HUES6 (cell line): Measurements from ENCODE around the gene PCDH9.
"Not testable (repeated sequence)": the region's sequence is repeated elsewhere in the genome, so short reads cannot be mapped to it uniquely, and the experiment has no call there.

Source experiments
- H3K27ac ChIP-seq: 2 replicates; pipeline ENCODE4 v1.7.0; 2013; ENCODE audit warnings: low read depth, mild to moderate bottlenecking, low read length, inconsistent platforms
- H3K27me3 ChIP-seq: 2 replicates; pipeline ENCODE4 v1.6.1; 2013; ENCODE audit warnings: low read length; ENCODE audit not compliant: control insufficient read depth, insufficient read depth
- H3K36me3 ChIP-seq: 2 replicates; pipeline ENCODE4 v1.6.1; 2013; ENCODE audit warnings: low read length; ENCODE audit not compliant: control insufficient read depth, insufficient read depth
- H3K4me1 ChIP-seq: 2 replicates; pipeline ENCODE4 v1.6.1; 2013; ENCODE audit warnings: low read length; ENCODE audit not compliant: control insufficient read depth, insufficient read depth
- H3K4me3 ChIP-seq: 2 replicates; pipeline ENCODE4 v1.5.1; 2013; ENCODE audit warnings: low read depth, low read length
- H3K9ac ChIP-seq: one replicate; pipeline ENCODE4 v1.6.1; 2013; ENCODE audit warnings: mild to moderate bottlenecking, low read length
- H3K9me3 ChIP-seq: 2 replicates; pipeline ENCODE4 v1.6.1; 2013; ENCODE audit warnings: low read depth, low read length; ENCODE audit not compliant: control insufficient read depth, insufficient read depth

Gene PCDH9

DNA sequence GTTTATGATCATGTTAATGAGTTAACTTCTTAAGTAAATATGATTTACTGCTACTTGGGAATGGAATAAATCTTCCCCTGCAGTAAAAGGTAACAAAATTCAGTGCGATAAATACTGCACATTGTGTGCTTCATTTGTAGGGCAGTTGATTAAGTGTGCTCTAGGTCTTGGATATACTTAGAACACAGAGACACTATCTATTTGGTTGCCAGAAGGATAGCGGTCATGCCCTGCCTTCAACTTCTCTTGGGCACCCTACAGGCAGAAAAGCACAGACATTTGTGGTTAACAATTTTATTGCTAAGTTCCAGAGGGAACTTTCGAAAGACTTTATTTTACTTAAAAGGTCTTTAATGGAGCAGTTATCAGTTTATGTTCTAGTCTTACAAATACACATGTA, 605.8 kb downstream of the PCDH9 start:
- peaks cover 2% of the 10 kb centered on the region; the same call in 1 of the 2 replicates for H3K9me3 ChIP-seq
- H3K9ac ChIP-seq = no peak overlapping the region
- H3K36me3 ChIP-seq = no peaks in the 10 kb centered on the region
- H3K4me3 ChIP-seq = no peak overlapping the region
- no peak overlapping the region for H3K27ac ChIP-seq
- no peaks in the 10 kb centered on the region for H3K27me3 ChIP-seq
- H3K4me1 ChIP-seq = no peaks in the 10 kb centered on the region

- no peaks in the 10 kb centered on the region for H3K27me3 ChIP-seq
- H3K27ac ChIP-seq = no peak overlapping the region
- H3K4me1 ChIP-seq = no peaks in the 10 kb centered on the region
- no peak overlapping the region for H3K9ac ChIP-seq
- H3K36me3 ChIP-seq = no peaks in the 10 kb centered on the region
- H3K4me3 ChIP-seq = no peak overlapping the region
- no peaks in the 10 kb centered on the region for H3K9me3 ChIP-seq
Observed at GRCh38 chr13:66623129-66623820, 606.9 kb downstream of the PCDH9 start.

DNA sequence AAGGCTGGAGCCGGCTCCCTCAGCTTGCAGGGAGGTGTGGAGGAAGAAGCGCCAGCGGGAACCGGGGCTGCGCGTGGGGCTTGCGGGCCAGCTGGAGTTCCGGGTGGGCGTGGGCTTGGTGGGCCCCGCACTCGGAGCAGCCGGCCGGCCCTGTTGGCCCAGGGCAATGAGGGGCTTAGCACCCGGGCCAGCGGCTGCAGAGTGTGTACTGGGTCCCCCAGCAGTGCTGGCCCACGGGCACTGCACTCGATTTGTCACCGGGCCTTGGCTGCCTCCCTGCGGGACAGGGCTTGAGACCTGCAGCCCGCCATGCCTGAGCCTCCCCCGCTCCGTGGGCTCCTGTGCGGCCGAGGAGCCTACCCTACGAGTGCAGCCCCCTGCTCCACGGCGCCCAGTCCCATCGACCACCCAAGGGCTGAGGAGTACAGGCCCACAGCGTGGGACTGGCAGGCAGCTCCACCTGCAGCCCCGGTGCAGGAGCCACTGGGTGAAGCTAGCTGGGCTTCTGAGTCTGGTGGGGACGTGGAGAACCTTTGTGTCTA, 608.2 kb downstream of the PCDH9 start:
- H3K4me1 ChIP-seq, H3K9ac ChIP-seq, H3K36me3 ChIP-seq, H3K27me3 ChIP-seq, H3K27ac ChIP-seq, H3K9me3 ChIP-seq, H3K4me3 ChIP-seq: not testable (repeated sequence)

DNA sequence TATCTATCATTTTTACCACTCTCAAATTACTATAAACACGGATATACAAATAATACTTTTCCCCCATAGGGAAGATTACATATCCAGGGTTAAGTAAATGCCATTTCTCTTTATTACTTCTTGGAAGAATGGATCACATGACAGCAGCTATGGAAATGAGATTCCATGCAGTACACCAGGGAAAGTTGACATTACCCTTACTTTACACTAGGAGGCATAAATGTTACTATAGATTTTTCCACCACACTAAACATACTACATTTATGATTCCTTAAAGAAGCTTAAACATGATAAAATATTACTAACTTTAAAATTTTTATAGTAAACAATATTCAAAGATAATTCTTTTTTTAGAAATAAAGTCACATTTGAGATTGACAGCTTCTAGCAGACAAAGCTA, 611.4 kb downstream of the PCDH9 start:
- H3K36me3 ChIP-seq = no peaks in the 10 kb centered on the region
- H3K27ac ChIP-seq = no peak overlapping the region
- no peak overlapping the region for H3K9ac ChIP-seq
- no peak overlapping the region for H3K4me3 ChIP-seq
- no peaks in the 10 kb centered on the region for H3K27me3 ChIP-seq
- H3K4me1 ChIP-seq = no peaks in the 10 kb centered on the region
- H3K9me3 ChIP-seq = no peaks in the 10 kb centered on the region

DNA sequence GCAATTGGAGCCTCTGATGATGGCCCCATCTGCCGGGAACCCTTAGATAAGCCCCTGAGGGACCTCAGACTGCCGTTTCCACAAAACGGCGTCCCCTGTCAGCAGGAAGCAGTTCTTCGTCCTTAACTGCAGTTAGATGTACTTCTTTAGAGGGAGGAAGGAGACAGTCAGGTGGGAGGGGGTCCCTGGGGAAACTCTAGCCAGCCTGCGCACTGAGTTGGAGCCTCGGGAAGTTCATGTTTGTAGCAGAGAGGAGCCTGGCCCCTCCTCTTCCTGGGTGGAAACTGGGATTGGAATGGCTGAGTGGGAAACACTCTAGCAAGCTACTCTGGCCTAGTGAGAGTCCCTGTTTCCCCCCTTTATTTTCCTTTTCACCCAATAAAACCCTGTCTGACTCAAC, 612.4 kb downstream of the PCDH9 start:
- Histone ChIP-seq H3K36me3 (no peaks in the 10 kb centered on the region), H3K4me3 (no peak overlapping the region), H3K27ac (no peak overlapping the region), H3K9ac (no peak overlapping the region), H3K27me3 (no peaks in the 10 kb centered on the region), H3K9me3 (no peaks in the 10 kb centered on the region), H3K4me1 (no peaks in the 10 kb centered on the region)

DNA sequence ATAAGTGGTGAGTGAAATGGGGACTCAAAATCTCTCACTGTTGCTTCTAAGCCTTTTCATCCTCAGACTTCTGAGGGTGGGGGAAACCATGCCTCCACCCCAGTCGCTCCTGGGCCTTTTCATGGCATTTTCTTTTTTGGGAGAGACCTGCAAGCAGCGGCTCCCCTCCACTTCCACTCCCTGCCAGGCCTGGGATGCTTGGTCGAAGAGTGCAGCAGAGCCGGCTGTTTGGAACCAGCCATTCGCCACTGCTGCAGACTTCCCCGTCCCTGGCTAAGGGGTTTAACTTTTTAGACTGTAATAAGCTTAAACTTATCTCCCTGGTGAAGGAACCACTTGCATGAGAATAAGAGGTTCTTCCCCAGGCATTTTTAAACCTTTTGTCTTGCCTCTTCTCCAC, 617.2 kb downstream of the PCDH9 start:
- Histone ChIP-seq H3K27ac (no peak overlapping the region), H3K4me1 (no peaks in the 10 kb centered on the region), H3K27me3 (no peaks in the 10 kb centered on the region), H3K9ac (no peak overlapping the region), H3K9me3 (no peaks in the 10 kb centered on the region), H3K36me3 (no peaks in the 10 kb centered on the region), H3K4me3 (no peak overlapping the region)

DNA sequence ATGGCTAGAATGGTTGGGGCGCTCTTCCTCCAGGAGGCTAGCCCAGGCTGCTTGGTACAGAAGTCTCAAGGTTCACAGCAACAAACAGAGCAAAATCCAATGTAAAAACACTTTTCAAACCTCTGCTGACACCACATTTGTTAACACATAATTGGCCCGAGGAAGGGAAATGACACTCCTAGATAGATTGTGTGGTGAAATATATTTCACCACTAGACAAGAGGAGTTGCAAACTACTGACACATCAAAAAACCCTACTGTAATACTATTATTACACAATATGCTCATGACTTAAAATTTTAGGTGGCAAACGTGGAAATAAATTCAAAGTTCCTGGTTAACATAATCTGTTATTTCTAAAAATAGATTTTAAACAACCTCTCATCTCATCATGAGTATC, 643.6 kb downstream of the PCDH9 start:
- Histone ChIP-seq H3K36me3 (no peaks in the 10 kb centered on the region), H3K27me3 (no peaks in the 10 kb centered on the region), H3K9ac (no peak overlapping the region), H3K27ac (no peak overlapping the region), H3K4me1 (peaks cover 2% of the 10 kb centered on the region; the same call in 1 of the 2 replicates), H3K9me3 (no peaks in the 10 kb centered on the region), H3K4me3 (no peak overlapping the region)

GRCh38 chr13:66585669-66586203, 644.4 kb downstream of the PCDH9 start:
- H3K4me3 ChIP-seq = no peak overlapping the region
- H3K27ac ChIP-seq = no peak overlapping the region
- H3K9me3 ChIP-seq = no peaks in the 10 kb centered on the region
- H3K4me1 ChIP-seq = peaks cover 6% of the 10 kb centered on the region; the same call in 1 of the 2 replicates
- no peaks in the 10 kb centered on the region for H3K27me3 ChIP-seq
- no peaks in the 10 kb centered on the region for H3K36me3 ChIP-seq
- no peak overlapping the region for H3K9ac ChIP-seq

GRCh38 chr13:66581675-66582074, 648.5 kb downstream of the PCDH9 start:
- Histone ChIP-seq H3K4me3 (no peak overlapping the region), H3K9ac (no peak overlapping the region), H3K36me3 (no peaks in the 10 kb centered on the region), H3K4me1 (peaks cover 6% of the 10 kb centered on the region; the same call in 1 of the 2 replicates), H3K9me3 (no peaks in the 10 kb centered on the region), H3K27ac (no peak overlapping the region), H3K27me3 (no peaks in the 10 kb centered on the region)

- no peak overlapping the region for H3K4me3 ChIP-seq
- H3K4me1 ChIP-seq = peaks cover 6% of the 10 kb centered on the region; the same call in 1 of the 2 replicates
- H3K27ac ChIP-seq = no peak overlapping the region
- no peak overlapping the region for H3K9ac ChIP-seq
- H3K9me3 ChIP-seq = no peaks in the 10 kb centered on the region
- no peaks in the 10 kb centered on the region for H3K27me3 ChIP-seq
- H3K36me3 ChIP-seq = no peaks in the 10 kb centered on the region
Observed at GRCh38 chr13:66578305-66578704, 651.8 kb downstream of the PCDH9 start.

DNA sequence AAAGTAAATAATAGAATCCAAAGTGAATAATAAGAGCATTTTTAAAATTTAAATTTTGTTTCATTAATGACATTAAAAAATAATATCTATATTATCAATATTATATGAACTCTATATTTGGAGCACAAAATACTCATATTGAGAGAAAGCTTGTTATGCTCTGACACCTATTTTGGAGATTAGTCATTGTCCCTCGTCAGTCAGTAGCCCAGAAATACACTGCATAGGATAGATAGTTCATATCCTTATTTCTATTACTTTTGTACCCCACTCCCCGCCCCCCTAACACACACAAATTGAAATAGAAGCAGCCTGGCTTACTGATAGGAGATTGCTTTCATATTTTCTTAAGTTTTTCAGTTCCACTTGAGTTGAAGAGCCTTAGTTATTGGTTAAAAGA, 652.8 kb downstream of the PCDH9 start:
- no peaks in the 10 kb centered on the region; the same call in 1 of the 2 replicates for H3K9me3 ChIP-seq

More for the DNA sequence above, 652.8 kb downstream of the PCDH9 start:
- Histone ChIP-seq H3K4me3 (no peak overlapping the region), H3K36me3 (no peaks in the 10 kb centered on the region), H3K4me1 (peaks cover 6% of the 10 kb centered on the region; the same call in 1 of the 2 replicates), H3K27ac (no peak overlapping the region), H3K9ac (no peak overlapping the region), H3K27me3 (no peaks in the 10 kb centered on the region)
